Measurements from ENCODE around the gene PMEPA1. TPM values are rescaled to one million over a fixed set of nuclear protein-coding genes. Genes with fewer than 3 reads are reported as not detected.

The PMEPA1 gene
- total and polyA plus RNA-seq, 2 experiments from 2014 or later: 7.3 to 15.4 TPM

DNA sequence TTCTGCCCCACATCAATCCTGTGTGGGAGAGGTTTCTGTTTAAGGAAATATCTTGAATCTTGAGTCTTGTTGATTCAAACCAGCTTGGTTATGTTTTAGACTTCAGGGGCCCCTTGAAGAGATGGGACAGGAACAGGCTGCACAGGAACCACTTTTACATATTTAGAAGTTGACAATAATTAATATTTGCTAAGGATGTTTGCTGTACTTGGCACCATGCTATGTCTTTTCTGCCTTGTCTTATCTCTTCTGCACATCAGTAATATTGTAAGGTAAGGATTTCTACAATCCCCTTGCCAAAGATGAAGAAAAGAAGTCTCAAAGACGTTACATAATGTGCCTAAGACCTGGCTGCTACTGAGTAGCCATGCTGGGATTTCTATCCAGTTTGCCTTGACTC, 48.0 kb upstream of the PMEPA1 start:
- no peaks in the 10 kb centered on the region for H4K20me1 ChIP-seq (replicated peaks; ENCODE audit: insufficient read depth)
- H3K79me2 ChIP-seq (replicated peaks; ENCODE audit: insufficient read depth): no peaks in the 10 kb centered on the region
- H3K9me2 ChIP-seq (ENCODE audit: insufficient read depth): no peaks in the 10 kb centered on the region
- Mint-ChIP-seq H3K4me3 (no peak overlapping the region), H3K36me3 (ENCODE audit: low read depth) (no peaks in the 10 kb centered on the region; the same call in 2 of the 3 replicates), H3K27ac (no peak overlapping the region), H3K9me3 (peaks cover 6% of the 10 kb centered on the region; the same call in 2 of the 3 replicates), H3K27me3 (ENCODE audit: insufficient read depth, low read depth, poor library complexity) (peaks cover 12% of the 10 kb centered on the region), H3K4me1 (peaks cover 10% of the 10 kb centered on the region)
- no peak overlapping the region for H3K27ac ChIP-seq (ENCODE audit: low read depth)
- H3K36me3 ChIP-seq (ENCODE audit: insufficient read depth): no peaks in the 10 kb centered on the region
- no peak overlapping the region for H3K4me2 ChIP-seq
- no peak for DNase-seq (ENCODE audit: low spot score)
- no peak overlapping the region for H3K4me3 ChIP-seq
- no peaks in the 10 kb centered on the region for H3K27me3 ChIP-seq (ENCODE audit: insufficient read depth)
- peaks cover 3% of the 10 kb centered on the region; the same call in 1 of the 2 replicates for H3K4me1 ChIP-seq (ENCODE audit: insufficient read depth)
- H2AFZ ChIP-seq: no peak overlapping the region
- TF ChIP-seq NANOG (IDR thresholded peaks at IDR 0.05; ENCODE audit: borderline replicate concordance) (no peak), EZH2phosphoT487 (IDR thresholded peaks at IDR 0.05; ENCODE audit: unreplicated experiment) (no peak), CREB1 (CRISPR knock-in tag; IDR thresholded peaks at IDR 0.05; ENCODE audit: low read depth) (no peak), REST (IDR thresholded peaks at IDR 0.05; ENCODE audit: unreplicated experiment) (no peak), ZNF114 (CRISPR knock-in tag; IDR thresholded peaks at IDR 0.05) (no peak), ZNF331 (CRISPR knock-in tag; IDR thresholded peaks at IDR 0.05; ENCODE audit: low read depth) (no peak), STAT1 (IDR thresholded peaks at IDR 0.05; ENCODE audit: unreplicated experiment) (no peak)
- TF ChIP-seq, protein P1, sequence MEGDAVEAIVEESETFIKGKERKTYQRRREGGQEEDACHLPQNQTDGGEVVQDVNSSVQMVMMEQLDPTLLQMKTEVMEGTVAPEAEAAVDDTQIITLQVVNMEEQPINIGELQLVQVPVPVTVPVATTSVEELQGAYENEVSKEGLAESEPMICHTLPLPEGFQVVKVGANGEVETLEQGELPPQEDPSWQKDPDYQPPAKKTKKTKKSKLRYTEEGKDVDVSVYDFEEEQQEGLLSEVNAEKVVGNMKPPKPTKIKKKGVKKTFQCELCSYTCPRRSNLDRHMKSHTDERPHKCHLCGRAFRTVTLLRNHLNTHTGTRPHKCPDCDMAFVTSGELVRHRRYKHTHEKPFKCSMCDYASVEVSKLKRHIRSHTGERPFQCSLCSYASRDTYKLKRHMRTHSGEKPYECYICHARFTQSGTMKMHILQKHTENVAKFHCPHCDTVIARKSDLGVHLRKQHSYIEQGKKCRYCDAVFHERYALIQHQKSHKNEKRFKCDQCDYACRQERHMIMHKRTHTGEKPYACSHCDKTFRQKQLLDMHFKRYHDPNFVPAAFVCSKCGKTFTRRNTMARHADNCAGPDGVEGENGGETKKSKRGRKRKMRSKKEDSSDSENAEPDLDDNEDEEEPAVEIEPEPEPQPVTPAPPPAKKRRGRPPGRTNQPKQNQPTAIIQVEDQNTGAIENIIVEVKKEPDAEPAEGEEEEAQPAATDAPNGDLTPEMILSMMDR (conservative IDR thresholded peaks at IDR 0.05; ENCODE audit: low read depth in 2 of 2): no peak
- TF ChIP-seq, protein P2, sequence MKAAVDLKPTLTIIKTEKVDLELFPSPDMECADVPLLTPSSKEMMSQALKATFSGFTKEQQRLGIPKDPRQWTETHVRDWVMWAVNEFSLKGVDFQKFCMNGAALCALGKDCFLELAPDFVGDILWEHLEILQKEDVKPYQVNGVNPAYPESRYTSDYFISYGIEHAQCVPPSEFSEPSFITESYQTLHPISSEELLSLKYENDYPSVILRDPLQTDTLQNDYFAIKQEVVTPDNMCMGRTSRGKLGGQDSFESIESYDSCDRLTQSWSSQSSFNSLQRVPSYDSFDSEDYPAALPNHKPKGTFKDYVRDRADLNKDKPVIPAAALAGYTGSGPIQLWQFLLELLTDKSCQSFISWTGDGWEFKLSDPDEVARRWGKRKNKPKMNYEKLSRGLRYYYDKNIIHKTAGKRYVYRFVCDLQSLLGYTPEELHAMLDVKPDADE (IDR thresholded peaks at IDR 0.05): no peak
- no peaks in the 10 kb centered on the region for H3F3A ChIP-seq (replicated peaks; ENCODE audit: low read depth)
- ATAC-seq: no peak

GRCh38 chr20:57756921-57757320, 47.1 kb upstream of the PMEPA1 start:
- no peaks in the 10 kb centered on the region; the same call in 2 of the 3 replicates for H3K36me3 Mint-ChIP-seq (ENCODE audit: low read depth)
- Histone ChIP-seq H2AFZ (no peak overlapping the region), H4K20me1 (replicated peaks; ENCODE audit: insufficient read depth) (no peaks in the 10 kb centered on the region), H3K9me2 (ENCODE audit: insufficient read depth) (no peaks in the 10 kb centered on the region), H3K4me1 (ENCODE audit: insufficient read depth) (peaks cover 3% of the 10 kb centered on the region; the same call in 1 of the 2 replicates), H3F3A (replicated peaks; ENCODE audit: low read depth) (no peaks in the 10 kb centered on the region), H3K36me3 (ENCODE audit: insufficient read depth) (no peaks in the 10 kb centered on the region), H3K79me2 (replicated peaks; ENCODE audit: insufficient read depth) (no peaks in the 10 kb centered on the region), H3K4me2 (no peak overlapping the region), H3K4me3 (no peak overlapping the region), H3K27ac (ENCODE audit: low read depth) (no peak overlapping the region), H3K27me3 (ENCODE audit: insufficient read depth) (no peaks in the 10 kb centered on the region)
- no peak overlapping the region for H3K4me3 Mint-ChIP-seq
- ATAC-seq (no peak), DNase-seq (ENCODE audit: low spot score) (no peak)
- no peak overlapping the region for H3K27ac Mint-ChIP-seq
- peaks cover 6% of the 10 kb centered on the region; the same call in 2 of the 3 replicates for H3K9me3 Mint-ChIP-seq
- peaks cover 6% of the 10 kb centered on the region for H3K27me3 Mint-ChIP-seq (ENCODE audit: insufficient read depth, low read depth, poor library complexity)
- peaks cover 10% of the 10 kb centered on the region for H3K4me1 Mint-ChIP-seq
- TF ChIP-seq, protein P3, sequence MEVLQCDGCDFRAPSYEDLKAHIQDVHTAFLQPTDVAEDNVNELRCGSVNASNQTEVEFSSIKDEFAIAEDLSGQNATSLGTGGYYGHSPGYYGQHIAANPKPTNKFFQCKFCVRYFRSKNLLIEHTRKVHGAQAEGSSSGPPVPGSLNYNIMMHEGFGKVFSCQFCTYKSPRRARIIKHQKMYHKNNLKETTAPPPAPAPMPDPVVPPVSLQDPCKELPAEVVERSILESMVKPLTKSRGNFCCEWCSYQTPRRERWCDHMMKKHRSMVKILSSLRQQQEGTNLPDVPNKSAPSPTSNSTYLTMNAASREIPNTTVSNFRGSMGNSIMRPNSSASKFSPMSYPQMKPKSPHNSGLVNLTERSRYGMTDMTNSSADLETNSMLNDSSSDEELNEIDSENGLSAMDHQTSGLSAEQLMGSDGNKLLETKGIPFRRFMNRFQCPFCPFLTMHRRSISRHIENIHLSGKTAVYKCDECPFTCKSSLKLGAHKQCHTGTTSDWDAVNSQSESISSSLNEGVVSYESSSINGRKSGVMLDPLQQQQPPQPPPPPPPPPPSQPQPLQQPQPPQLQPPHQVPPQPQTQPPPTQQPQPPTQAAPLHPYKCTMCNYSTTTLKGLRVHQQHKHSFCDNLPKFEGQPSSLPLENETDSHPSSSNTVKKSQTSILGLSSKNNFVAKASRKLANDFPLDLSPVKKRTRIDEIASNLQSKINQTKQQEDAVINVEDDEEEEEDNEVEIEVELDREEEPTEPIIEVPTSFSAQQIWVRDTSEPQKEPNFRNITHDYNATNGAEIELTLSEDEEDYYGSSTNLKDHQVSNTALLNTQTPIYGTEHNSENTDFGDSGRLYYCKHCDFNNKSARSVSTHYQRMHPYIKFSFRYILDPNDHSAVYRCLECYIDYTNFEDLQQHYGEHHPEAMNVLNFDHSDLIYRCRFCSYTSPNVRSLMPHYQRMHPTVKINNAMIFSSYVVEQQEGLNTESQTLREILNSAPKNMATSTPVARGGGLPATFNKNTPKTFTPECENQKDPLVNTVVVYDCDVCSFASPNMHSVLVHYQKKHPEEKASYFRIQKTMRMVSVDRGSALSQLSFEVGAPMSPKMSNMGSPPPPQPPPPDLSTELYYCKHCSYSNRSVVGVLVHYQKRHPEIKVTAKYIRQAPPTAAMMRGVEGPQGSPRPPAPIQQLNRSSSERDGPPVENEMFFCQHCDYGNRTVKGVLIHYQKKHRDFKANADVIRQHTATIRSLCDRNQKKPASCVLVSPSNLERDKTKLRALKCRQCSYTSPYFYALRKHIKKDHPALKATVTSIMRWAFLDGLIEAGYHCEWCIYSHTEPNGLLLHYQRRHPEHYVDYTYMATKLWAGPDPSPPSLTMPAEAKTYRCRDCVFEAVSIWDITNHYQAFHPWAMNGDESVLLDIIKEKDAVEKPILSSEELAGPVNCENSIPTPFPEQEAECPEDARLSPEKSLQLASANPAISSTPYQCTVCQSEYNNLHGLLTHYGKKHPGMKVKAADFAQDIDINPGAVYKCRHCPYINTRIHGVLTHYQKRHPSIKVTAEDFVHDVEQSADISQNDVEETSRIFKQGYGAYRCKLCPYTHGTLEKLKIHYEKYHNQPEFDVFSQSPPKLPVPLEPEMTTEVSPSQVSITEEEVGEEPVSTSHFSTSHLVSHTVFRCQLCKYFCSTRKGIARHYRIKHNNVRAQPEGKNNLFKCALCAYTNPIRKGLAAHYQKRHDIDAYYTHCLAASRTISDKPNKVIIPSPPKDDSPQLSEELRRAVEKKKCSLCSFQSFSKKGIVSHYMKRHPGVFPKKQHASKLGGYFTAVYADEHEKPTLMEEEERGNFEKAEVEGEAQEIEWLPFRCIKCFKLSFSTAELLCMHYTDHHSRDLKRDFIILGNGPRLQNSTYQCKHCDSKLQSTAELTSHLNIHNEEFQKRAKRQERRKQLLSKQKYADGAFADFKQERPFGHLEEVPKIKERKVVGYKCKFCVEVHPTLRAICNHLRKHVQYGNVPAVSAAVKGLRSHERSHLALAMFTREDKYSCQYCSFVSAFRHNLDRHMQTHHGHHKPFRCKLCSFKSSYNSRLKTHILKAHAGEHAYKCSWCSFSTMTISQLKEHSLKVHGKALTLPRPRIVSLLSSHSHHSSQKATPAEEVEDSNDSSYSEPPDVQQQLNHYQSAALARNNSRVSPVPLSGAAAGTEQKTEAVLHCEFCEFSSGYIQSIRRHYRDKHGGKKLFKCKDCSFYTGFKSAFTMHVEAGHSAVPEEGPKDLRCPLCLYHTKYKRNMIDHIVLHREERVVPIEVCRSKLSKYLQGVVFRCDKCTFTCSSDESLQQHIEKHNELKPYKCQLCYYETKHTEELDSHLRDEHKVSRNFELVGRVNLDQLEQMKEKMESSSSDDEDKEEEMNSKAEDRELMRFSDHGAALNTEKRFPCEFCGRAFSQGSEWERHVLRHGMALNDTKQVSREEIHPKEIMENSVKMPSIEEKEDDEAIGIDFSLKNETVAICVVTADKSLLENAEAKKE (CRISPR knock-in tag; IDR thresholded peaks at IDR 0.05): no peak

Measured in GM23338 (cell line).